HL-60 (cell line): ENCODE results near the gene PRSS48.

Experiments
- CTCF ChIP-seq: IDR thresholded peaks from one replicate; pipeline ENCODE4 v1.5.1; 2011; ENCODE audit warnings: low read length, control low read depth, inconsistent platforms; ENCODE audit not compliant: insufficient read depth
- POLR2AphosphoS5 ChIP-seq: IDR thresholded peaks from 2 replicates; pipeline ENCODE4 v1.6.1; 2012; ENCODE audit warnings: low read depth

GRCh38 chr4:151227731-151228130 is 49.2 kb upstream of the PRSS48 start:
- no peak for TF ChIP-seq CTCF
- no peak for TF ChIP-seq POLR2AphosphoS5
